WTC11 (cell line): ENCODE data around the gene SLC1A3. TPM values are rescaled to one million over a fixed set of nuclear protein-coding genes. Genes with fewer than 3 reads are reported as not detected.
A peak's percentile ranks its signal among the peaks of the same experiment; 100 is the strongest.

Experiments
- ATAC-seq: fragments of 200-7000 bp; cut with Tn5 transposase; 2 replicates; pipeline ENCODE4 v1.10.0; 2021; ENCODE audit warnings: mild to moderate bottlenecking, moderate library complexity
- CTCF ChIA-PET: fragments of 300-600 bp; sonication (Branson Sonifier 250); formaldehyde crosslinking; loops from one replicate; lab custom pipeline; 2021; ENCODE audit warnings: antibody characterized with exemption; lab: Charles Lee
- POLR2A ChIA-PET: fragments of 350-600 bp; sonication (Branson Sonifier 250); formaldehyde crosslinking; loops from one replicate; lab custom pipeline; 2021; ENCODE audit warnings: antibody characterized with exemption; lab: Charles Lee
- DNase-seq: peaks from one replicate; pipeline ENCODE4 v3.0.0; 2021; ENCODE audit warnings: low spot score
- H3K27ac Mint-ChIP-seq: 2 replicates; pipeline ENCODE4 v1.8.0; 2021; ENCODE audit warnings: mixed read lengths
- H3K27me3 Mint-ChIP-seq: 2 replicates; pipeline ENCODE4 v1.8.0; 2021; ENCODE audit warnings: low read depth, mild to moderate bottlenecking, moderate library complexity, mixed read lengths
- H3K36me3 Mint-ChIP-seq: 2 replicates; pipeline ENCODE4 v1.8.0; 2021; ENCODE audit warnings: mixed read lengths
- H3K4me1 Mint-ChIP-seq: 2 replicates; pipeline ENCODE4 v1.8.0; 2022; ENCODE audit warnings: mixed read lengths
- H3K4me3 Mint-ChIP-seq: 2 replicates; pipeline ENCODE4 v1.8.0; 2021; ENCODE audit warnings: mild to moderate bottlenecking, moderate library complexity, mixed read lengths
- H3K9me3 Mint-ChIP-seq: 2 replicates; pipeline ENCODE4 v1.8.0; 2021; ENCODE audit warnings: mixed read lengths
- ATF2 ChIP-seq: sonication (generic); formaldehyde crosslinking; IDR thresholded peaks from 2 replicates; pipeline ENCODE4 v1.8.1; 2022; ENCODE audit warnings: low read depth, missing genetic modification reagents, borderline replicate concordance
- EMX1 ChIP-seq: fragments of 250-450 bp; sonication (Bioruptor Pico); IDR thresholded peaks from 2 replicates; pipeline ENCODE4 v1.8.0; 2021; ENCODE audit warnings: mild to moderate bottlenecking
- ESRRA ChIP-seq: sonication (generic); formaldehyde crosslinking; IDR thresholded peaks from 2 replicates; pipeline ENCODE4 v1.8.1; 2022; ENCODE audit warnings: mild to moderate bottlenecking, missing genetic modification reagents, borderline replicate concordance
- ETV6 ChIP-seq: sonication (generic); formaldehyde crosslinking; IDR thresholded peaks from 2 replicates; pipeline ENCODE4 v1.8.1; 2022; ENCODE audit warnings: mild to moderate bottlenecking, missing genetic modification reagents
- FOXJ3 ChIP-seq: sonication (generic); formaldehyde crosslinking; IDR thresholded peaks from 2 replicates; pipeline ENCODE4 v1.9.0; 2021; ENCODE audit warnings: missing genetic modification reagents, mild to moderate bottlenecking, borderline replicate concordance
- FOXP1 ChIP-seq: sonication (generic); formaldehyde crosslinking; IDR thresholded peaks from 2 replicates; pipeline ENCODE4 v1.8.0; 2022; ENCODE audit warnings: missing genetic modification reagents, mild to moderate bottlenecking, moderate library complexity, borderline replicate concordance
- GTF2I ChIP-seq: fragments of 250-450 bp; sonication (Bioruptor Pico); conservative IDR thresholded peaks from 2 replicates; pipeline ENCODE4 v1.4.0; 2021; ENCODE audit warnings: mild to moderate bottlenecking
- IRF1 ChIP-seq: sonication (generic); formaldehyde crosslinking; IDR thresholded peaks from 2 replicates; pipeline ENCODE4 v1.8.0; 2023; ENCODE audit warnings: missing genetic modification reagents
- JUN ChIP-seq: sonication (generic); formaldehyde crosslinking; IDR thresholded peaks from 2 replicates; pipeline ENCODE4 v1.8.0; 2023; ENCODE audit warnings: mild to moderate bottlenecking, missing genetic modification reagents
- NFE2L1 ChIP-seq: sonication (generic); formaldehyde crosslinking; IDR thresholded peaks from 2 replicates; pipeline ENCODE4 v1.8.1; 2023; ENCODE audit warnings: missing genetic modification reagents
- NR2C2 ChIP-seq: sonication (generic); formaldehyde crosslinking; IDR thresholded peaks from 2 replicates; pipeline ENCODE4 v1.8.0; 2022; ENCODE audit warnings: mild to moderate bottlenecking, missing genetic modification reagents
- NR3C1 ChIP-seq: sonication (generic); formaldehyde crosslinking; conservative IDR thresholded peaks from 2 replicates; pipeline ENCODE4 v1.8.1; 2023; ENCODE audit warnings: low read depth, mild to moderate bottlenecking, missing genetic modification reagents
- PRRX2 ChIP-seq: fragments of 250-450 bp; sonication (Bioruptor Pico); IDR thresholded peaks from 2 replicates; pipeline ENCODE4 v1.8.0; 2021; ENCODE audit warnings: mild to moderate bottlenecking
- SMAD4 ChIP-seq: sonication (generic); formaldehyde crosslinking; IDR thresholded peaks from 2 replicates; pipeline ENCODE4 v1.8.0; 2022; ENCODE audit warnings: mild to moderate bottlenecking, missing genetic modification reagents
- SOX15 ChIP-seq: fragments of 250-450 bp; sonication (Bioruptor Pico); IDR thresholded peaks from 2 replicates; pipeline ENCODE4 v1.9.0; 2021; ENCODE audit warnings: mild to moderate bottlenecking
- TCF7 ChIP-seq: sonication (generic); formaldehyde crosslinking; IDR thresholded peaks from 2 replicates; pipeline ENCODE4 v1.8.0; 2022; ENCODE audit warnings: mild to moderate bottlenecking, low read depth, missing genetic modification reagents, moderate library complexity
- ZBTB43 ChIP-seq: sonication (generic); formaldehyde crosslinking; IDR thresholded peaks from 2 replicates; pipeline ENCODE4 v1.8.1; 2023; ENCODE audit warnings: mild to moderate bottlenecking, missing genetic modification reagents
- ZNF121 ChIP-seq: sonication (generic); formaldehyde crosslinking; IDR thresholded peaks from 2 replicates; pipeline ENCODE4 v1.8.0; 2023; ENCODE audit warnings: missing genetic modification reagents
- ZNF138 ChIP-seq: sonication (generic); formaldehyde crosslinking; conservative IDR thresholded peaks from 2 replicates; pipeline ENCODE4 v1.8.1; 2022; ENCODE audit warnings: mild to moderate bottlenecking, moderate library complexity, missing genetic modification reagents
- ZNF263 ChIP-seq: sonication (generic); formaldehyde crosslinking; IDR thresholded peaks from 2 replicates; pipeline ENCODE4 v1.8.1; 2022; ENCODE audit warnings: low read depth, mild to moderate bottlenecking, moderate library complexity, missing genetic modification reagents
- ZNF396 ChIP-seq: fragments of 250-450 bp; sonication (Bioruptor Pico); IDR thresholded peaks from 2 replicates; pipeline ENCODE4 v1.8.0; 2021; ENCODE audit warnings: mild to moderate bottlenecking, moderate library complexity, borderline replicate concordance
- ZNF416 ChIP-seq: fragments of 250-450 bp; sonication (Bioruptor Pico); IDR thresholded peaks from 2 replicates; pipeline ENCODE4 v1.9.0; 2021; ENCODE audit warnings: mild to moderate bottlenecking, inconsistent platforms
- ZSCAN18 ChIP-seq: fragments of 250-450 bp; sonication (Bioruptor Pico); IDR thresholded peaks from 2 replicates; pipeline ENCODE4 v2.1.2; 2022; ENCODE audit warnings: mild to moderate bottlenecking, moderate library complexity
- total RNA-seq: library from RNA; stranded (reverse); gene quantifications from 3 replicates; pipeline ENCODE4 v1.2.3, GENCODE V29; 2021
- TF ChIP-seq, protein P1 (sequence below): sonication (generic); formaldehyde crosslinking; IDR thresholded peaks from 2 replicates; pipeline ENCODE4 v1.8.0; 2023; ENCODE audit warnings: mild to moderate bottlenecking, missing genetic modification reagents
- TF ChIP-seq, protein P2 (sequence below): sonication (generic); formaldehyde crosslinking; conservative IDR thresholded peaks from 2 replicates; pipeline ENCODE4 v1.8.1; 2023; ENCODE audit warnings: mild to moderate bottlenecking, low read depth, missing genetic modification reagents, moderate library complexity

Gene SLC1A3
- total RNA-seq, 1 experiment from 2014 or later: 77.9 TPM

DNA sequence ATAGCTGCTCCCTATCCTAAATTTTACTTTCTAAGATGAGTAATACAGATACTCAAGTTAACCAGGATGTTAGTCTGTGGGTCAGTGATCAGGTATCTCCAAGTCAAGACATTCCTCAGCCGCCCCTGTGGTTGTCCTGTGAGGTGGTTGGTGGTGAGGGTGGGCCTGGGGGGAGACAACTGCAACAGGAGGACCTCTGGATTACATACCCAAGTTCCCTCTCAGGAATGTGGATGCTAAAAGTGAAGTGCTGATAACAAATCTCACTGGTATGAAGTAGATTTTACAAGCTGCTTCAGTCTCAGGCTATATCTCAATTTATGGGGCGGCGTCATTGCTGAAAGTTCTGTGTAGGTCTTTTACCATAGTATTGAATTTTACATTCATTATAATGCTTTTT, 38.3 kb downstream of the SLC1A3 start:
- DNase-seq (no peak), ATAC-seq (peak; percentile 52)
- Mint-ChIP-seq H3K9me3 (no peaks in the 10 kb centered on the region), H3K4me1 (peaks cover 6% of the 10 kb centered on the region), H3K27me3 (no peaks in the 10 kb centered on the region), H3K36me3 (peaks cover 26% of the 10 kb centered on the region), H3K4me3 (no peak overlapping the region), H3K27ac (no peak overlapping the region)
- CTCF ChIA-PET: no interaction called here
- POLR2A ChIA-PET: no interaction called here
- TF ChIP-seq TCF7 (CRISPR knock-in tag): no peak
- TF ChIP-seq, protein P1, sequence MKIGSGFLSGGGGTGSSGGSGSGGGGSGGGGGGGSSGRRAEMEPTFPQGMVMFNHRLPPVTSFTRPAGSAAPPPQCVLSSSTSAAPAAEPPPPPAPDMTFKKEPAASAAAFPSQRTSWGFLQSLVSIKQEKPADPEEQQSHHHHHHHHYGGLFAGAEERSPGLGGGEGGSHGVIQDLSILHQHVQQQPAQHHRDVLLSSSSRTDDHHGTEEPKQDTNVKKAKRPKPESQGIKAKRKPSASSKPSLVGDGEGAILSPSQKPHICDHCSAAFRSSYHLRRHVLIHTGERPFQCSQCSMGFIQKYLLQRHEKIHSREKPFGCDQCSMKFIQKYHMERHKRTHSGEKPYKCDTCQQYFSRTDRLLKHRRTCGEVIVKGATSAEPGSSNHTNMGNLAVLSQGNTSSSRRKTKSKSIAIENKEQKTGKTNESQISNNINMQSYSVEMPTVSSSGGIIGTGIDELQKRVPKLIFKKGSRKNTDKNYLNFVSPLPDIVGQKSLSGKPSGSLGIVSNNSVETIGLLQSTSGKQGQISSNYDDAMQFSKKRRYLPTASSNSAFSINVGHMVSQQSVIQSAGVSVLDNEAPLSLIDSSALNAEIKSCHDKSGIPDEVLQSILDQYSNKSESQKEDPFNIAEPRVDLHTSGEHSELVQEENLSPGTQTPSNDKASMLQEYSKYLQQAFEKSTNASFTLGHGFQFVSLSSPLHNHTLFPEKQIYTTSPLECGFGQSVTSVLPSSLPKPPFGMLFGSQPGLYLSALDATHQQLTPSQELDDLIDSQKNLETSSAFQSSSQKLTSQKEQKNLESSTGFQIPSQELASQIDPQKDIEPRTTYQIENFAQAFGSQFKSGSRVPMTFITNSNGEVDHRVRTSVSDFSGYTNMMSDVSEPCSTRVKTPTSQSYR (CRISPR knock-in tag): no peak
- no peak for TF ChIP-seq ESRRA
- TF ChIP-seq ZNF263 (CRISPR knock-in tag): no peak
- TF ChIP-seq SMAD4 (CRISPR knock-in tag): no peak
- TF ChIP-seq FOXJ3 (CRISPR knock-in tag): no peak
- TF ChIP-seq IRF1 (CRISPR knock-in tag): no peak
- TF ChIP-seq ATF2 (CRISPR knock-in tag): no peak
- no peak for TF ChIP-seq ETV6 (CRISPR knock-in tag)
- TF ChIP-seq EMX1 (CRISPR knock-in tag): no peak
- TF ChIP-seq ZSCAN18 (CRISPR knock-in tag): no peak
- TF ChIP-seq ZBTB43 (CRISPR knock-in tag): no peak

DNA sequence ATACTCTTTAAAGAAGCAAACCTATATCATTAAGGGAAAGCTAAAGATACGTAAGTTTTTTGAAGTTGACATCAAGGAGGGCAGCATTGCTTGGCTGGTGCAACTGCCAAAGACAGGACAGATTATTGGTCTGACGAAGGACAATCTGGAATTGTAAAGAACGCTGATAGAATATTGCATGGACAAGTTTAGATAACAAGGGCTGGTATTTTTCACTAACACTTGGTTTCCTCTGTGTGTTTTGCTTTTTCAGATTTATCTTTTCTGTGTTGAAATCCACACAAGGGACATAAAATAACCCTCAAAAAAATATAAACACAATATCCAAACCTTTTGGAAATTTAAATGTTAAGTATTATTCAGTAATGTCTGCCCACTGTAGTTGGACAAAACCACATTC, 39.7 kb downstream of the SLC1A3 start:
- ATAC-seq: no peak
- no peak for DNase-seq
- POLR2A ChIA-PET: no interaction called here
- H3K36me3 Mint-ChIP-seq: peaks cover 26% of the 10 kb centered on the region
- no peak for TF ChIP-seq ZNF416 (CRISPR knock-in tag)
- TF ChIP-seq PRRX2: no peak
- TF ChIP-seq FOXP1 (CRISPR knock-in tag): no peak
- no peak for TF ChIP-seq SOX15 (CRISPR knock-in tag)
- TF ChIP-seq, protein P2, sequence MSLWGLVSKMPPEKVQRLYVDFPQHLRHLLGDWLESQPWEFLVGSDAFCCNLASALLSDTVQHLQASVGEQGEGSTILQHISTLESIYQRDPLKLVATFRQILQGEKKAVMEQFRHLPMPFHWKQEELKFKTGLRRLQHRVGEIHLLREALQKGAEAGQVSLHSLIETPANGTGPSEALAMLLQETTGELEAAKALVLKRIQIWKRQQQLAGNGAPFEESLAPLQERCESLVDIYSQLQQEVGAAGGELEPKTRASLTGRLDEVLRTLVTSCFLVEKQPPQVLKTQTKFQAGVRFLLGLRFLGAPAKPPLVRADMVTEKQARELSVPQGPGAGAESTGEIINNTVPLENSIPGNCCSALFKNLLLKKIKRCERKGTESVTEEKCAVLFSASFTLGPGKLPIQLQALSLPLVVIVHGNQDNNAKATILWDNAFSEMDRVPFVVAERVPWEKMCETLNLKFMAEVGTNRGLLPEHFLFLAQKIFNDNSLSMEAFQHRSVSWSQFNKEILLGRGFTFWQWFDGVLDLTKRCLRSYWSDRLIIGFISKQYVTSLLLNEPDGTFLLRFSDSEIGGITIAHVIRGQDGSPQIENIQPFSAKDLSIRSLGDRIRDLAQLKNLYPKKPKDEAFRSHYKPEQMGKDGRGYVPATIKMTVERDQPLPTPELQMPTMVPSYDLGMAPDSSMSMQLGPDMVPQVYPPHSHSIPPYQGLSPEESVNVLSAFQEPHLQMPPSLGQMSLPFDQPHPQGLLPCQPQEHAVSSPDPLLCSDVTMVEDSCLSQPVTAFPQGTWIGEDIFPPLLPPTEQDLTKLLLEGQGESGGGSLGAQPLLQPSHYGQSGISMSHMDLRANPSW (CRISPR knock-in tag): no peak
- TF ChIP-seq ZNF138: no peak
- no peak for TF ChIP-seq ZNF121
- TF ChIP-seq NFE2L1 (CRISPR knock-in tag): no peak
- no peak for TF ChIP-seq ESRRA
- TF ChIP-seq NR3C1 (CRISPR knock-in tag): no peak
- TF ChIP-seq NR2C2: no peak
- no peak for TF ChIP-seq ZNF396 (CRISPR knock-in tag)
- no peak for TF ChIP-seq ZBTB43 (CRISPR knock-in tag)
- TF ChIP-seq EMX1 (CRISPR knock-in tag): no peak
- no peak for TF ChIP-seq GTF2I (CRISPR knock-in tag)
- no peak for TF ChIP-seq JUN (CRISPR knock-in tag)
- H3K4me1 Mint-ChIP-seq: peaks cover 6% of the 10 kb centered on the region
- CTCF ChIA-PET: interaction anchor here (1.0 to 1.3 kb wide), 2 partner anchors 44 to 51 kb away, joined by 3 read pairs; no protein-coding TSS in a partner anchor
- no peaks in the 10 kb centered on the region for H3K9me3 Mint-ChIP-seq
- H3K4me3 Mint-ChIP-seq: no peak overlapping the region
- peak overlapping the region; percentile 77 for H3K27ac Mint-ChIP-seq
- no peaks in the 10 kb centered on the region for H3K27me3 Mint-ChIP-seq
